ENCODE measurements around the gene FLT4. TPM values are rescaled to one million over a fixed set of nuclear protein-coding genes. Genes with fewer than 3 reads are reported as not detected.

The FLT4 gene
- 10 to 100 TPM in 1 of 6 experiments, 1 to 10 TPM in 5; 5.3 to 15.1 (median 8.0) TPM for total RNA-seq
- long read RNA-seq, partial matches to known transcripts, result 0 of 1 reads
- long read RNA-seq, other reads (novel, unspliced or antisense), result 1 of 1 reads

- peak in 2 of 3 donors; percentile 40 to 54 for DNase-seq
- TF ChIP-seq CTCF (IDR thresholded peaks at IDR 0.05) (no peak), POLR2A (IDR thresholded peaks at IDR 0.05) (no peak)
- H3K4me3 ChIP-seq, result peak within 1 kb of the TSS; percentile 28 to 42 (median 33)
- intact Hi-C loops (cut with DNase I), result no loop called here
- no peaks in the 10 kb centered on the region for H3K4me1 ChIP-seq
- H3K27ac ChIP-seq, result peak within 1 kb of the TSS in 1 of 3 donors; percentile 43
- H3K27me3 ChIP-seq, result peaks cover 3 to 15% of the 10 kb centered on the region in 2 donors
- ATAC-seq, result peak; percentile 18 to 46 (median 42)
- H3K36me3 ChIP-seq, result no peaks in the 10 kb centered on the region
- WGBS (ENCODE audit: insufficient coverage, low coverage, low lambda C conversion rate, missing lambda C conversion rate), result under 1% methylated on average over 16 of the region's 89 CpGs
- no peaks in the 10 kb centered on the region for H3K9me3 ChIP-seq
Observed at GRCh38 chr5:180649297-180650039, at the start of gene FLT4. Gene FLT4, minus strand, starts transcription at chr5:180649600. Its CDS starts 55 bp downstream, at chr5:180649545.

GRCh38 chr5:180699042-180699441, 49.6 kb upstream of the FLT4 start:
- Histone ChIP-seq H3K36me3 (no peaks in the 10 kb centered on the region), H3K9me3 (peaks cover 0 to 5% (median 0%) of the 10 kb centered on the region in 4 donors), H3K27me3 (no peaks in the 10 kb centered on the region), H3K4me1 (no peaks in the 10 kb centered on the region), H3K4me3 (no peak overlapping the region), H3K27ac (no peak overlapping the region)
- no peak for TF ChIP-seq CTCF (IDR thresholded peaks at IDR 0.05)
- TF ChIP-seq POLR2A (IDR thresholded peaks at IDR 0.05), result no peak
- WGBS (ENCODE audit: insufficient coverage, low coverage, low lambda C conversion rate, missing lambda C conversion rate), result 56% methylated on average over 1 of the region's 1 CpG
- no peak for DNase-seq
- ATAC-seq, result no peak
- intact Hi-C loops (cut with DNase I), result no loop called here

- 50% methylated on average over 1 of the region's 1 CpG for WGBS (ENCODE audit: insufficient coverage, low coverage, low lambda C conversion rate, missing lambda C conversion rate)
- H3K4me3 ChIP-seq, result no peak overlapping the region
- no peak overlapping the region for H3K27ac ChIP-seq
Observed at GRCh38 chr5:180696116-180696515, 46.7 kb upstream of the FLT4 start.

GRCh38 chr5:180692429-180692828, 43.0 kb upstream of the FLT4 start:
- WGBS (ENCODE audit: insufficient coverage, low coverage, low lambda C conversion rate, missing lambda C conversion rate), result 53% methylated on average over 3 of the region's 3 CpGs
- H3K27me3 ChIP-seq, result no peaks in the 10 kb centered on the region

More at GRCh38 chr5:180696116-180696515, 46.7 kb upstream of the FLT4 start:
- DNase-seq (no peak), ATAC-seq (no peak)
- no peak for TF ChIP-seq CTCF (IDR thresholded peaks at IDR 0.05)
- no peak for TF ChIP-seq POLR2A (IDR thresholded peaks at IDR 0.05)
- intact Hi-C loops (cut with DNase I), result no loop called here
- Histone ChIP-seq H3K9me3 (peaks cover 0 to 5% (median 0%) of the 10 kb centered on the region in 4 donors), H3K36me3 (no peaks in the 10 kb centered on the region), H3K27me3 (no peaks in the 10 kb centered on the region), H3K4me1 (no peaks in the 10 kb centered on the region)

More at GRCh38 chr5:180692429-180692828, 43.0 kb upstream of the FLT4 start:
- Histone ChIP-seq H3K36me3 (no peaks in the 10 kb centered on the region), H3K4me3 (no peak overlapping the region), H3K9me3 (peaks cover 0 to 5% (median 0%) of the 10 kb centered on the region in 4 donors), H3K4me1 (no peaks in the 10 kb centered on the region), H3K27ac (no peak overlapping the region)
- ATAC-seq (no peak), DNase-seq (no peak)
- TF ChIP-seq CTCF (IDR thresholded peaks at IDR 0.05) (no peak), POLR2A (IDR thresholded peaks at IDR 0.05) (no peak)
- intact Hi-C loops (cut with DNase I), result no loop called here

Measured in right lobe of liver (tissue), 6 donors.